ENCODE results near the gene GALNT14.

Gene GALNT14

DNA sequence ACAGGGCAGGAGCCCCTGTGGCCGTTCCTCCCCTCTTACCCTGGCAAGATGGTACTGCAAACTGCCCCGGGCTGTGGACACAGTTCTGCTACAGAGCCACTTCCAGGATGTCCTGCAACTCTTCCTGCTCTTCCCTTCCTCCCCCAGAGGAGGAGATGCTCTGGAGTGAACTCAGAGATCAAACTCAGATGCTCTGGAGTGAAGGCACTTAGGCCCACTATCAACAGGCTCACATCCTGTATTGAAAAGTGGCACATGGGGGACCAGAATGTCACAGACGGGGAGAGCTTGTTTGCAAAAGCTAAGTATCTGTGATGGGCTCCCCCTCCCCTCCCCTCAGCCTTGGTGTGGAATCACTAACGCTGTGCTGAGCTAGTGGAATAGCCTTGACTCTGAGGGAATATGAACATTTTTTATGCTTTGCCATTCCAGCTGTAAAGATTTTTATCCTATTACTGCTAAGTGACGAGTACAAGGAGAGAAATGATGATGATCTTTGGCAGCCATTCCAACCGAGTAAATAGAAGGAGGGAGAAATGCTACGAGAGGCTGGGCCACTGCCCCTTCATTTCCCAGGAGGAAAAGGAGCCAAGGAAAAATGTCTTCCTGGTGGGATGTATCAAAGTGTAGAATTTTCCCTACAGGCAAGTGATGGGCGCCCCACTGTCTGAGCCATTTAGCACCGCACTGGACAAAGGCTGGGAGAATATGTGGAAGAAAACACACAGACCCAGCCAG is 152.6 kb downstream of the GALNT14 start:
- no peak overlapping the region for H3K27ac ChIP-seq
- TF ChIP-seq CTCF (conservative IDR thresholded peaks at IDR 0.05), result no peak

GRCh38 chr2:30984148-30984547 is 154.1 kb downstream of the GALNT14 start:
- no peak for TF ChIP-seq CTCF (conservative IDR thresholded peaks at IDR 0.05)
- H3K27ac ChIP-seq, result no peak overlapping the region

DNA sequence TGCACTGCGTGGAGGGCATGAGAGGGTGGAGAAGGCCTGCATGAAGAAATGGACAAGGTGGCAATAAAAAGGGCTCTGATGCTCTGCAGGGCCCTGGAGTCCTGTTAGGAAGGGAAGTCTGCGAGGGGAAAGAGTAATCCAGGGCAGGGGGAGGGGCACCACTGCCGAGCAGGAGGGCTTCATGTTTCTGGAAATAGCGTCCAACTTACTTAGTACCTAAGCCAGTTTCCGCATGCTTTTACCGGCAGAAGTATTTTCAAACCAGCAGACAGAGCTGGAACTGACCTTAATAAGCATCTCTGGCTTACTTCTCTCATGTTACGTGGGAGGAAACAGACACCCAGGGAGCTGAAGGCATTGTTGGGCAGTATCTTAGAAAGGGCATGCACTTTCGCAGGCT is 156.7 kb downstream of the GALNT14 start:
- peak overlapping the region; percentile 30; the same call in 1 of the 2 replicates for H3K27ac ChIP-seq
- no peak for TF ChIP-seq CTCF (conservative IDR thresholded peaks at IDR 0.05)

GRCh38 chr2:30981096-30981495 is 157.1 kb downstream of the GALNT14 start:
- TF ChIP-seq CTCF (conservative IDR thresholded peaks at IDR 0.05), result no peak
- peak overlapping the region; percentile 30; the same call in 1 of the 2 replicates for H3K27ac ChIP-seq

- TF ChIP-seq CTCF (conservative IDR thresholded peaks at IDR 0.05), result peak; percentile 22; the same call in 1 of the 2 replicates
- no peak overlapping the region for H3K27ac ChIP-seq
These were observed 158.4 kb downstream of the GALNT14 start for GRCh38 chr2:30979822-30980245.

GRCh38 chr2:30978854-30979253 is 159.4 kb downstream of the GALNT14 start:
- no peak overlapping the region for H3K27ac ChIP-seq
- no peak for TF ChIP-seq CTCF (conservative IDR thresholded peaks at IDR 0.05)

- TF ChIP-seq CTCF (conservative IDR thresholded peaks at IDR 0.05), result no peak
These were observed 160.2 kb downstream of the GALNT14 start for GRCh38 chr2:30978044-30978443.

More at GRCh38 chr2:30978044-30978443, 160.2 kb downstream of the GALNT14 start:
- no peak overlapping the region for H3K27ac ChIP-seq

All from VCaP (cell line).